D721Med (cell line): ENCODE results near the gene ARHGAP44.

Experiments
- DNase-seq: peaks from one replicate; pipeline ENCODE4 v3.0.0; 2011; ENCODE audit warnings: low spot score; ENCODE audit not compliant: insufficient read length
- FAIRE-seq: peaks from 2 replicates; lab custom pipeline; 2011; peaks lifted over from hg19 to GRCh38; lab: Jason Lieb, UNC
- TF ChIP-seq, protein P1 (sequence below): IDR thresholded peaks from 2 replicates; pipeline ENCODE4 v1.5.1; 2012; ENCODE audit warnings: mild to moderate bottlenecking, control low read depth; ENCODE audit not compliant: insufficient read depth; ENCODE audit errors: missing control alignments

ARHGAP44 gene

DNA sequence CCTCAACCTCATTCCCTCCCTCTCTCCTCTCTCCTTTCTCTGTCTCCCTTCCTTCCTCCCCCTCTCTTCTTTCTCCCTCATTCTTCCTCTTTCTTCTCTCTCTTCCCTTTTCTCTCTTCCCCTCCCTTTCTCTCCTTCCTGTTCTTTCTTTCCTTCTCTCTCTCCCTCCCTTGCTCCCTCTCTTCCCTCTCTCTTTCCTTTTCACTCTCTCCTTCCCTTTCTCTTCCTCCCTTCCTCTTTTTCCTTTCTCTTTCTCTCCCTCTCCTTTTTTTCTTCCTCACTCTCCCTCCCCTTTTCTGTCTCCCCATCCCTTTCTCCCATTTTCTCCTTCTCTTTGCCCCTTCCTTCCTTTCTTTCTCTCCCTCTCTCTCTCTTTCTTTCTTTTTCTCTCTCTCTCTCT lies 236.4 kb downstream of the ARHGAP44 start:
- FAIRE-seq (no peak), DNase-seq (no peak)
- TF ChIP-seq, protein P1, sequence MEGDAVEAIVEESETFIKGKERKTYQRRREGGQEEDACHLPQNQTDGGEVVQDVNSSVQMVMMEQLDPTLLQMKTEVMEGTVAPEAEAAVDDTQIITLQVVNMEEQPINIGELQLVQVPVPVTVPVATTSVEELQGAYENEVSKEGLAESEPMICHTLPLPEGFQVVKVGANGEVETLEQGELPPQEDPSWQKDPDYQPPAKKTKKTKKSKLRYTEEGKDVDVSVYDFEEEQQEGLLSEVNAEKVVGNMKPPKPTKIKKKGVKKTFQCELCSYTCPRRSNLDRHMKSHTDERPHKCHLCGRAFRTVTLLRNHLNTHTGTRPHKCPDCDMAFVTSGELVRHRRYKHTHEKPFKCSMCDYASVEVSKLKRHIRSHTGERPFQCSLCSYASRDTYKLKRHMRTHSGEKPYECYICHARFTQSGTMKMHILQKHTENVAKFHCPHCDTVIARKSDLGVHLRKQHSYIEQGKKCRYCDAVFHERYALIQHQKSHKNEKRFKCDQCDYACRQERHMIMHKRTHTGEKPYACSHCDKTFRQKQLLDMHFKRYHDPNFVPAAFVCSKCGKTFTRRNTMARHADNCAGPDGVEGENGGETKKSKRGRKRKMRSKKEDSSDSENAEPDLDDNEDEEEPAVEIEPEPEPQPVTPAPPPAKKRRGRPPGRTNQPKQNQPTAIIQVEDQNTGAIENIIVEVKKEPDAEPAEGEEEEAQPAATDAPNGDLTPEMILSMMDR: no peak

DNA sequence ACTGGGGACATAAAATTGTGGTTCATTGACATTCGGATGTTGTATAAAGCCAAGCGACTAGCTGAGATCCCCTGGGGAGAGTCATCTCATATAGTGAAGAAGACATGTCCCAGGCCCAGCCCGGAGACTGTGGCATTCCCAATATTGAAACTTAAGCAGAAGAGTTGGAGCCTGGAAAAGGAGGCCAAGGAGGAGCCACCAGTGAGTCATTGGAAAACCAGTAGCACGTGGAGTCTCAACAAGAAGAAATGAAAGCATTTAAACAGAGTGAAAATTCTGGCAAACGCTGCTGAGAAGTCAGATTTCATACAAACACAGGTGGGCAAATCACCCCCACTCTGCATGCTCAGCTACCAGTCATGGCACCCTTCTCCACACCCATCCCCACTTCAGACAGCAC lies 237.9 kb downstream of the ARHGAP44 start:
- FAIRE-seq (no peak), DNase-seq (no peak)
- TF ChIP-seq, protein P1: no peak

DNA sequence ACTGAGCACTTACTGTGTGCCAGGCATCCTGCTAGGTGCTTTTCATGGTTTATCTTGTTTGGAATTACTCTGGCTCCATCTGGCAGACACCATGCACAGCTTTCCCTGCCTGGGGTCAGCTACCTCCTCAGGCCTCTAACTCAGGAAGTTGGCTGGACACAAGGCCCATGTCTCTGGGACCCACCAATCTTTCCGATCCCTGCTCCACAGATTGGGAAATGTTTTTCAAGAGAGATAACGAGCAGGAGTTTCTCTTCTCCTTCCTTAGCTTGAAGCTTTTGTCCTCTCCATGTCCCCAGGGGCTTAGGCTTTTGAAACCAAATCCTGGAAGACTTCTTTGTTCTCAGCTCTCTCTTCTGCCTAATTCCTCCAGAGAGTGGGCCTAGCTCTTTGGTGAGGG lies 240.0 kb downstream of the ARHGAP44 start:
- TF ChIP-seq, protein P1: no peak
- FAIRE-seq (no peak), DNase-seq (no peak)

DNA sequence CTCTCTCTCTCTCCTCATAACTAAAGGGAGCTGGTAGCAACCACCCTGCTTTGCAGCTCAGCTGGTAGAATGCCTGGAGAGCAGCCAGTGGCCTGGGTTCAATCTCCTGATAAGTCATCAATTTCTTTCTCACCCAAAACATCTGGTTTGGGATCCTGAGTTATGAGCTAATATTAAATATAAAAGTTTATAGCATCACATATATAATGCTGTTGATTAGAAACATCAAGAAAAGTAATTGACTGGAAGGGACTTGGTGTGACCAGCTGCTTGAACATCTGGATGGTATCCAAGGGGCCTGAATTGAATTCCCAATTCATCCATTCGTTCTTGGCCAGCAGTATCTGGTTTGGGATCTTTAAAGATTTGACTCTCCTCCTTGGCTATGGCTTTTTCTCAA lies 240.8 kb downstream of the ARHGAP44 start:
- FAIRE-seq: no peak
- DNase-seq: no peak
- TF ChIP-seq, protein P1: no peak

DNA sequence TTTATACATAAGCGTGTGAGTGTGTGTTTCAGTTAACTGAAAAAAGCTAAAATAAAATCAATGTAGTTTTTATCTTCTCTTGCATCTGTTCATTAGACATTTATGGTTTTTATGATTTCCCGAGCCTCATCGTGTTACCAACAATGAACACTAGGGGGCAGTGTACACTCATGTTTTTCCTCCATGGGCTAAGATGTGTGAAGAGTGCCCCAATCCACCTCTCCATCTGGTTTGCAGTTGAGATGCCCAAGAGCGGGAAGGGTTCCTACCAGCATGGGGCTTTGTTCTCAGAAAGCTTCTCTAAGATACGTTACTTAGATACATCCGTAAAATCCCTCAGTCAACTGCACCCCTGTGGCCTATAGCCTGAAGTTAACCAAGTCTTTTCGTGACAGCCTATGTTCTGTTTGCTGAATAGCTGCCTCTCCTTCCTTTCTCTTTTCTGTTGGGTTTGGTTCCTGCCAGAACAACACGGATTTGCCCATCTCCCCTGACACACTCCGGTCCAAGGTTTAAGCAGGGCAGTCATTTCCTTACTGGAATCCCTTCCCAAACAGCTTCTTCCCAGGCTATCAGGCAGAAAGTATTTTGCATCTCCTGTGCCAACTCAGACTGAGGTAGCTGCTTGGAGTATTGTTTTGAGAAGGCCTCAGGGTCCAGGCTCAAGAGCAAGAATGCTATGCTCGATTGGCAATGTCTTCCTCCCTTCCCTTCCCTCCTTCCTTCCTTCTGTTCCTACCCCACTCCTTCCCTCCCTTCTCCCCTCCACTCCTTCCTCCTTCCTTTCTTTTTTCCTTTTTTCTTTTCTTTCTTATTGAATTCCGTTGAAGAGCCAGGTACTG lies 241.4 kb downstream of the ARHGAP44 start:
- TF ChIP-seq, protein P1: peak; percentile 43
- DNase-seq (peak; percentile 36), FAIRE-seq (peak; percentile 78)

DNA sequence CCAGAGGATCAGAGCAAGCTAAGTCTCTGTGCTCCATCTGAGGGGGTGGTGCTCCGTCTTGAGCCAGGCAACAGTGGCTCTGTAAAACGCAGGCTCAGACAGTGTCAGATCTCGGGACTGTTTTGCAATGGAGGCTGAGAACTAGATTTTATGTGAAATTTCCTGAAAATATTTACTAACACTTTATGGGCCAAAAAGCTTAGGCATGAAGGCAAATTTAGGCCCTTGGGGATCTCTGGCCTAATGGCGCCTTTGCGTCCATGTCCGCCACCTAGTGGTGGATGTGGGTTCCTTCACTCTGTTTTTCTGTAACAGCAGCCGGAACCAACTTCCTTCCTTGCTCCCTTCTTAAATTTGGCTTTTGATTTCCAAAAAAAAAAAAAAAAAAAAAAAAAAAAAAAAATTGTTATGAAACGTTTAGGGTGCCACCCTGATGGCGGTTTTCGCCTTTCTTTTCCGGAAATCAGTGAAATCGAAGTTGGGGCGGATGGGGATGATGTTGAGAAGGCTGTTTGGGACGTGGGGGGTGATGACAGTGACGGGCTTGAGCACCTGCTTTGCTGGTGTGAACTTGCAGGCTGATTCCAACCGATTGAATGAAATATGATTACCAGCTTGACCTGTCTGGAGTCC lies 242.5 kb downstream of the ARHGAP44 start:
- FAIRE-seq (no peak), DNase-seq (no peak)
- TF ChIP-seq, protein P1: peak; percentile 28

DNA sequence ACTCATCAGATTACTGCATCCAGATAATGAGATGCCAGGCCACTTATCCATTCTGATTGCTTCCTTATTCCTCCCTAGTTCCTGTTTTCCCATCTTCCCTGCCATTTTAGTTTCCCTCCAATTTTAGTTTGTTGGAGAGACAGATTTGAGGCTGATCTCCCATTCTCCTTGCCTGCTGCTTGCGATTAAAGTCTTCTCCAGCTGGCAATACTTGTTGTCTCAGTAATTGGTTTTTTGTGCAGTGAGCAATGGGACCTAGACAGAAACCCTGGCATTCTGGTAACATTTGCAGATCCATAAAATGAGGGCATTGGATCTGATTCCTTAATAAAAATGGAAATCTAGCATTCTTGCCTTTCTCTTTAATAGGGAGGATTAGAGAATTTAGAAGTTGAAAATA lies 246.1 kb downstream of the ARHGAP44 start:
- DNase-seq (no peak), FAIRE-seq (no peak)
- TF ChIP-seq, protein P1: no peak
